Upper lobe of left lung (tissue), 4 donors: ENCODE data around the gene PPP2R5E.

Experiments used
- CTCF ChIP-seq, 6 experiments: fragments of 450-650 bp in 4 of 6; fragments of 200-600 bp in 2 of 6; sonication (generic) in 2 of 6; IDR thresholded peaks; one replicate each; pipeline ENCODE4 v1.5.1; 2016 to 2019; ENCODE audit warnings: antibody characterized with exemption in 6 of 6
- EP300 ChIP-seq, 4 donors: sonication (generic); formaldehyde crosslinking; IDR thresholded peaks; one replicate each; pipeline ENCODE4 v1.5.1; 2017; ENCODE audit warnings: antibody characterized with exemption in 4 of 4, control low read depth in 2 of 4
- POLR2A ChIP-seq, 4 donors: fragments of 450-650 bp; IDR thresholded peaks; one replicate each; pipeline ENCODE4 v1.5.1; 2016 to 2017; ENCODE audit warnings: antibody characterized with exemption in 4 of 4, mild to moderate bottlenecking in 2 of 4
- POLR2AphosphoS5 ChIP-seq, 2 donors: sonication (generic); formaldehyde crosslinking; IDR thresholded peaks; one replicate each; pipeline ENCODE4 v1.5.1; 2017; ENCODE audit warnings: antibody characterized with exemption in 2 of 2

- TF ChIP-seq EP300 (IDR thresholded peaks at IDR 0.05): no peak
- TF ChIP-seq POLR2AphosphoS5 (IDR thresholded peaks at IDR 0.05): no peak
- TF ChIP-seq CTCF (IDR thresholded peaks at IDR 0.05): peak; percentile 66 to 84 (median 70)
- no peak for TF ChIP-seq POLR2A (IDR thresholded peaks at IDR 0.05)
Measured at GRCh38 chr14:63388766-63389431, 154.3 kb downstream of the PPP2R5E start.
